Transverse colon (tissue), 4 donors: ENCODE results near the gene KSR1. TPM values are rescaled to one million over a fixed set of nuclear protein-coding genes. Genes with fewer than 3 reads are reported as not detected.

Experiments used
- DNase-seq: peaks from one replicate; pipeline ENCODE4 v3.0.0-alpha.2; 2019
- H3K27ac ChIP-seq, 4 donors: fragments of 200-600 bp; sonication (generic); 2 replicates each; pipeline ENCODE4 v1.5.1; 2016 to 2018; ENCODE audit warnings: inconsistent platforms in 4 of 4
- H3K27me3 ChIP-seq: fragments of 200-600 bp; sonication (generic); 2 replicates; pipeline ENCODE4 v1.5.1; 2017; ENCODE audit warnings: inconsistent platforms
- H3K36me3 ChIP-seq, 4 donors: fragments of 200-600 bp; sonication (generic); 2 replicates each; pipeline ENCODE4 v1.5.1; 2017 to 2019; ENCODE audit warnings: inconsistent platforms in 4 of 4
- H3K4me1 ChIP-seq, 4 donors: fragments of 200-600 bp; sonication (generic); 2 replicates each; pipeline ENCODE4 v1.5.1; 2017 to 2020; ENCODE audit warnings: inconsistent platforms in 4 of 4
- H3K4me3 ChIP-seq, 4 donors: fragments of 200-600 bp; sonication (generic); 1 replicate in 1 of 4; 2 replicates in 3 of 4; pipeline versions ENCODE4 v1.5.1 to v1.6.1; 2017 to 2019; ENCODE audit warnings: inconsistent platforms in 4 of 4
- H3K9me3 ChIP-seq, 2 donors: fragments of 200-600 bp; sonication (generic); 2 replicates each; pipeline ENCODE4 v1.5.1; 2017 to 2019; ENCODE audit warnings: inconsistent platforms in 2 of 2
- EP300 ChIP-seq: sonication (generic); formaldehyde crosslinking; IDR thresholded peaks from one replicate; pipeline ENCODE4 v1.6.1; 2017; ENCODE audit warnings: antibody characterized with exemption, low read depth
- POLR2A ChIP-seq: fragments of 450-650 bp; IDR thresholded peaks from one replicate; pipeline ENCODE4 v1.6.1; 2016; ENCODE audit warnings: antibody characterized with exemption, mild to moderate bottlenecking, moderate library complexity
- POLR2AphosphoS5 ChIP-seq, 3 donors: sonication (generic); formaldehyde crosslinking; IDR thresholded peaks; one replicate each; pipeline ENCODE4 v1.6.1; 2016; ENCODE audit warnings: antibody characterized with exemption in 3 of 3
- WGBS, 2 donors: methylation state at CpG; one replicate each; pipeline ENCODE4 v1.1.5; 2018; ENCODE audit warnings: low coverage in 1 of 2; 5-methylcytosine and 5-hydroxymethylcytosine counted together
- in situ Hi-C, 4 donors: fragments of 200-750 bp; cut with MboI; loops; one replicate each; pipeline versions ENCODE4 v1.15.0 to v1.15.1; 2017; ENCODE audit warnings: low sequenced_read_pairs in 3 of 4, low pct_ligation_motif_present in 1 of 4, low pct_unique_long_range_greater_than_20kb in 1 of 4
- intact Hi-C: fragments of 100-400 bp; cut with DNase I; formaldehyde crosslinking; loops from one replicate; pipeline ENCODE4 v1.15.1; 2023; ENCODE audit warnings: low total_unique reads
- total RNA-seq, 4 donors: library from RNA; depleted of rRNA; stranded (reverse); fragments of >200 nt; gene quantifications; one replicate each; pipeline ENCODE4 v1.1.0, GENCODE V29; 2016
- TF ChIP-seq, protein P1 (sequence below), 5 experiments: fragments of 200-600 bp in 3 of 5; fragments of 450-650 bp in 2 of 5; sonication (generic) in 3 of 5; IDR thresholded peaks; 1 replicate in 2 of 5; 2 replicates in 3 of 5; pipeline ENCODE4 v1.5.1; 2016 to 2017; ENCODE audit warnings: antibody characterized with exemption in 5 of 5, inconsistent platforms in 3 of 5, mild to moderate bottlenecking in 2 of 5, moderate library complexity in 1 of 5

KSR1 gene
- total RNA-seq, 4 donors from 2014 or later, result 8.2 to 55.7 (median 30.9) TPM

DNA sequence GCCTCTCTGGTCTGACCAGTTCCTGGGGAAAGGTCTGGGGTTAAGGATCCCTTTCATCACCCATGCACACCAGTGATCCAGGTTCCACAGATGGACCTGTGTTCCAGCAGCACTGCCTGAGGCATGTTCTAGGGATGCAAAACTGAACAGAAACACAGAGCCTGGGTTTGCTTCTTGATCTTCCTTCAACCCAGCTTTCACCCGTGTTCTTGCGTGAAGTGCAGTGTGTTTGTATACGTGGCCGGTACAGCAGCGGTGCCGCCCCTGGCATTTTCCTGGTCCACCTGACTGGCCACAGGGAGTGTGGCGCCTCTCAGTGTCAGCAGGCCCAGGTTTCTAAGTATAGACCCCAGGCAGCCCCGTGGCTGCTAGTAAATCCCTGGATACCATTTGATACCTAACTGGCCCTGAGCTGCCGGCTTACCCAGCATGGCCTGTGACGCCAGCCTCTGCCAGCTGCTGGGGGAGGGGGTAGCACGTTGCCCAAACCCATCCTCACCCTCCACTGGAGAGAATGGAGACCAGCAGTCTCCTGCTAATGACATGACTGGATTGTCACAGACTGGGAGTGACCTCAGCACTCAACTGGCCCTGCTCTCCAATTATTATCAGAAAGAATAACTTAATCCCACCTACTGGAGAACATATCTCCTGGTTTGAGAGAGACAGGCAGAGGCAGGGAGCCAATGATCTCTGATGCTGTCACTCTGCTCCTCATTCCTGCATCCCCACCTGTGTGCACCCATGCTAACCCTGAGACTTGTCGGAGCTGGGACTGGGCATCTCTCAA is 115.5 kb downstream of the KSR1 start:
- TF ChIP-seq POLR2AphosphoS5 (IDR thresholded peaks at IDR 0.05), result no peak
- TF ChIP-seq EP300, result no peak
- TF ChIP-seq, protein P1, sequence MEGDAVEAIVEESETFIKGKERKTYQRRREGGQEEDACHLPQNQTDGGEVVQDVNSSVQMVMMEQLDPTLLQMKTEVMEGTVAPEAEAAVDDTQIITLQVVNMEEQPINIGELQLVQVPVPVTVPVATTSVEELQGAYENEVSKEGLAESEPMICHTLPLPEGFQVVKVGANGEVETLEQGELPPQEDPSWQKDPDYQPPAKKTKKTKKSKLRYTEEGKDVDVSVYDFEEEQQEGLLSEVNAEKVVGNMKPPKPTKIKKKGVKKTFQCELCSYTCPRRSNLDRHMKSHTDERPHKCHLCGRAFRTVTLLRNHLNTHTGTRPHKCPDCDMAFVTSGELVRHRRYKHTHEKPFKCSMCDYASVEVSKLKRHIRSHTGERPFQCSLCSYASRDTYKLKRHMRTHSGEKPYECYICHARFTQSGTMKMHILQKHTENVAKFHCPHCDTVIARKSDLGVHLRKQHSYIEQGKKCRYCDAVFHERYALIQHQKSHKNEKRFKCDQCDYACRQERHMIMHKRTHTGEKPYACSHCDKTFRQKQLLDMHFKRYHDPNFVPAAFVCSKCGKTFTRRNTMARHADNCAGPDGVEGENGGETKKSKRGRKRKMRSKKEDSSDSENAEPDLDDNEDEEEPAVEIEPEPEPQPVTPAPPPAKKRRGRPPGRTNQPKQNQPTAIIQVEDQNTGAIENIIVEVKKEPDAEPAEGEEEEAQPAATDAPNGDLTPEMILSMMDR (IDR thresholded peaks at IDR 0.05), result no peak
- no peak for TF ChIP-seq POLR2A
- Histone ChIP-seq H3K27ac (no peak overlapping the region), H3K4me3 (no peak overlapping the region), H3K27me3 (no peaks in the 10 kb centered on the region), H3K9me3 (no peaks in the 10 kb centered on the region), H3K4me1 (peaks cover 0 to 14% (median 9%) of the 10 kb centered on the region in 4 donors), H3K36me3 (no peaks in the 10 kb centered on the region)
- intact Hi-C loops, result no loop called here
- DNase-seq, result no peak
- in situ Hi-C loops, result no loop called here
- 86% methylated on average over 10 of the region's 12 CpGs; no CpG with 5 or more reads in 1 of the 2 donors for WGBS, 2 donors

DNA sequence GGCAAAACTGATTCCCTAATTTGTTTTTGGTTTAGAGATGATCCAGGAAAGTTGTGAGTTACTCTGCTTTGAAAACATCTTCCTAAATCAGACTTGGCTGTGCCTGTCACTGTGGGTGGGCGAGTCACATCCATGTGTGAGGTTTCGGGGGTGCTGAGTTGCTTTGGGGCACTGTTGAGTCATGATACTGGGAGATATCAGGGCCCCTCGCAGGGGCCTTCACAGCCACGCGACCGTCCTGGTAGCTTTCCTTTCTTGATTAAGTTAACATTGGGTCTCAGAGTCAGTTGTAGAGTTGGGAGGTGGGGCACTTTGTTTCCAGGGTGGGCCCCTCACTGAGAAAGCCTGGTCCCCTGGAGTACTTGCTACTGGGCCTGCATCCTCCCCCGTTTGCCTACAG is 116.4 kb downstream of the KSR1 start:
- in situ Hi-C loops (no loop called here), intact Hi-C loops (no loop called here)
- DNase-seq, result no peak
- 80 to 89% methylated on average over 1 to 7 of the region's 7 CpGs for WGBS, 2 donors
- no peaks in the 10 kb centered on the region for H3K36me3 ChIP-seq
- H3K9me3 ChIP-seq, result no peaks in the 10 kb centered on the region
- peaks cover 6 to 20% (median 12%) of the 10 kb centered on the region in 4 donors for H3K4me1 ChIP-seq
- no peak for TF ChIP-seq POLR2A
- TF ChIP-seq EP300, result no peak
- no peak for TF ChIP-seq POLR2AphosphoS5 (IDR thresholded peaks at IDR 0.05)
- TF ChIP-seq, protein P1 (IDR thresholded peaks at IDR 0.05), result no peak
- H3K27me3 ChIP-seq, result no peaks in the 10 kb centered on the region
- no peak overlapping the region for H3K4me3 ChIP-seq
- H3K27ac ChIP-seq, result no peak overlapping the region

DNA sequence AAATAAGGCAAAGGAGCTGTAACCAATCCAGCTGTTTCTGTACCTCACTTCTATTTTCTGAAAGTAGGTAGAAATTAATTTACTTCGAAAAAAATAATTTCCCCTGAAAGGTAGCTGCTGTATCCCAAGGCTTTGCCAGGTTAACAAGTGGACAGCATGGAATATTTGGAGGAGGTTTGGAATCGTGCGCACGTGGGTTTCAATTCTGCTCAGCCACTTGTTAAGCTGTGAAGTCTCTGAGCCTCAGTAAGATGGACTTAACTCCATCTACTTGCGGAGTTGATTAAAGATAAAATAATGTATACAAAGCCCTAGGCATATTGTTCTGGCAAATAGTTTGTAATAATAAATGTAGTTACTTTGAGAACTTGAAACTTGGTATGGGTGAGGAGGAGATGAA is 117.3 kb downstream of the KSR1 start:
- Histone ChIP-seq H3K36me3 (no peaks in the 10 kb centered on the region), H3K4me1 (peaks cover 6 to 21% (median 15%) of the 10 kb centered on the region in 4 donors), H3K27ac (no peak overlapping the region), H3K4me3 (no peak overlapping the region), H3K27me3 (no peaks in the 10 kb centered on the region), H3K9me3 (no peaks in the 10 kb centered on the region)
- TF ChIP-seq, protein P1 (IDR thresholded peaks at IDR 0.05), result no peak
- no peak for TF ChIP-seq POLR2A
- no peak for TF ChIP-seq EP300
- WGBS, 2 donors, result 95 to 96% methylated on average over 4 to 5 of the region's 5 CpGs
- no peak for DNase-seq
- intact Hi-C loops, result no loop called here
- in situ Hi-C loops, result no loop called here

DNA sequence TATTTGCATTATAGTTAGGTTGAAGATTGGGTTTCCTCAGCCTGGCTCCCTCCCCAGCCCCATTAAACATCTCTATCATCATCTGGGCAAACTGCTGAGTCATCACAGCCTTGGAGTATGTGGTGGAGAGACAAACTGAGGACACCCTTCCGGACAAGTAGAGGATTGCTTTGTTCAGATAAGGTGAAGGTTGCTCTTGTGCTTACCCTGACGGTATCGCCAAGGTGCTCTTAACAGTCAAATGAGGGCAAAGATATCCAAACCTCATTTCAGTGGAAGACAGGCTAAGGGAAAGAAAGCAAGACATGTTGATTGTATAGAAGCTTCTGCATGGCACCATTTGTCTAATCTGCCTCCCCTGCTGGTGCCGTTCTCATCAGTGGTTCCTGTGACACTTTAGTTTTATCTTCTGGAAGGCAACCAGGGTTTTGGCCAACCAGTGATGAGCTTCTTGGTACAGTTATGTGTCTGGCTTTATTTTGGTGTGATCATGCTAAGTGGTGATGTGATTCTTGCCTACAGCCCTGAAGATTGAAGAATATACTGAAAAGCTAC is 117.8 kb downstream of the KSR1 start:
- no peak overlapping the region for H3K4me3 ChIP-seq
- H3K9me3 ChIP-seq, result no peaks in the 10 kb centered on the region
- in situ Hi-C loops (no loop called here), intact Hi-C loops (no loop called here)
- no peaks in the 10 kb centered on the region for H3K27me3 ChIP-seq
- WGBS, 2 donors, result 83% methylated on average over 4 of the region's 4 CpGs; no CpG with 5 or more reads in 1 of the 2 donors
- H3K36me3 ChIP-seq, result no peaks in the 10 kb centered on the region
- no peak overlapping the region for H3K27ac ChIP-seq
- DNase-seq, result no peak
- peaks cover 6 to 18% (median 14%) of the 10 kb centered on the region in 4 donors for H3K4me1 ChIP-seq
- TF ChIP-seq, protein P1 (IDR thresholded peaks at IDR 0.05), result no peak
- TF ChIP-seq EP300, result no peak
- no peak for TF ChIP-seq POLR2A
- TF ChIP-seq POLR2AphosphoS5 (IDR thresholded peaks at IDR 0.05), result no peak
